Superior temporal gyrus (tissue), 1 donor: ENCODE measurements around the gene CELF5.
"Not testable (repeated sequence)": the region's sequence is repeated elsewhere in the genome, so short reads cannot be mapped to it uniquely, and the experiment has no call there.

ENCODE experiments used
- DNase-seq: peaks from one replicate; pipeline ENCODE4 v3.0.0-alpha.2; 2016; ENCODE audit errors: extremely low spot score

Gene CELF5

DNA sequence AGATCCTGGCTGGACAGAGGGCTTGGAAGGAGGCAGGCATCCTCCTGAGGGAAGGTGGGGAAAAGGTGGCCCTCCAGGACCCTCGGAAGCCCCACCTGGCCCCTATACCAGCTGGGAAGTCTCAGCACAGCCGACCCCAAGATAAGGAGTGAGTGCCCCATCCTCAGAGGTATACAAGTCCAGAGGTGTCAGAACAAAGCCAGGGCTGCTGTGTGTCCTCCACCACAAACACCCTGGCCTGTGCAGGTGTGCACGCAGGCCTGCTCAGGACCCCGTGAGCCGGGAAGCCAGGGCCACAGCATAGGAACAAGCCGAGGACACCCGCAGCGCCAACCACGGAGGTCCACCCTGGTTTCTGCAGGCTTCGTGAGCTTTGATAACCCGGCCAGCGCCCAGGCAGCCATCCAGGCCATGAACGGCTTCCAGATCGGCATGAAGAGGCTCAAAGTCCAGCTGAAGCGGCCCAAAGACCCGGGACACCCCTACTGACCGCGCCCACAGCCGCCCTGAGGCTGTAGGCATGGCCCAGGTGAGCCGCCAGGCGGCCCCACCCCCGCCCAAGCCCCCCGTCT, 68.6 kb downstream of the CELF5 start:
- no peak for DNase-seq

DNA sequence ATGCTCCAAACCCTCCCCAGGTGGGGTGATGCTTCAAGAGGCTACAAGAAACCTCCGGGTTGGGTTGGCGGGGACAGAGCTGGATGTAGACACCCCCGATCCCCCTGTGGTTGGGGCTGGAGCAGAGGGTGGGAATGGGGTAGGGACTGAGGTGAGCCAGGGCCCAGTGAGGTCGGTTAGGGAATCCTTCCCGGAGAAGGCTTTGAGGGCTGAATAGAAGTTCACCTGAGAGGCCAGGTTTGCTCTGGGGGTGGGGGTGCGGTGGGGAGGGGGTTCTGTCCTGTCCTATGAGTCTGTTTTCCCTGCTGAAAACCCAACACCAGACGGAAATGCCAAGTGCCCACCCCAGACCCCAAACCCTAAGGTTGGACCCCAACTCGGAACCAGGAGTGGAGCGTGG, 69.1 kb downstream of the CELF5 start:
- DNase-seq: no peak

- DNase-seq: no peak
These were observed 69.8 kb downstream of the CELF5 start for GRCh38 chr19:3294080-3294850.

- no peak for DNase-seq
These were observed 71.1 kb downstream of the CELF5 start for GRCh38 chr19:3295581-3295980.

DNA sequence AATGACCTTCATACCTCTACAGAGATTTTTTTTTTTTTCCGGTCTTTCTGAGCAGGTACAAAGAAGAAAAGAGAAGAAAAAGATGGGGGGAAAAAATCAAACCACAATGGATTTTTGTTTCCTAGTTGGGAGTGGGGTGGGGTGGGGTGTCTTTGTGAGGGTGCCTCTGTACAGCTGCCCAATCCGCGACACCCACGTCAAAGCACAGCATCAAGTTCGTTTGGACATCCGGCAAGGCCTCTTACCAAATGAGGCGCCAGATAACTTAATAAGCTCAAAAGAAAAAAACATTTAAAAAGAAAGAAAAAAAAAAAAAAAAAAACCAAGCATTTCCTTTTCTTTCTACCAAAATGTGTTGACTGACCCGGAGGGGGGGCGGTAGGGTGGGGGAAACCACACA, 71.6 kb downstream of the CELF5 start:
- no peak for DNase-seq

DNA sequence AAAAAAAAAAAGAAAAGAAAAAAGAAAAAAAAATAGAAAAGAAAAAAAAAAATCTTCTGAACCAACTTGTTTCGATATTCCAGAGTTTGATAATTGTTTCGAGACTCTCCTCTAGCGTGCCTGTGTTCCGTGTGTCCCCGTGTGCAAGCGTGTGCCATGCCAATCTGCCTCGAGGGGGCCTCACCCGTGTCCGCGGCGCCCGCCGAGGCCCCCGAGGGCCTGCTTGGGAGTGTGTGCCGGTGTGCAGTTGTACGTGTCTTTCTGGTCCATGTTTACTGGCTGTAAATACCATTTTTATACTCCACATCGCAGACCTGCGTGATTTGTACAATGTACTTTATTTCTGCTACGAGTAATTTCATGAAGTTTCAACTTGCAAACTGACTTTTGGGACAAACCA, 72.0 kb downstream of the CELF5 start:
- DNase-seq: no peak

- no peak for DNase-seq
These were observed 74.5 kb downstream of the CELF5 start for GRCh38 chr19:3298853-3299449.

DNA sequence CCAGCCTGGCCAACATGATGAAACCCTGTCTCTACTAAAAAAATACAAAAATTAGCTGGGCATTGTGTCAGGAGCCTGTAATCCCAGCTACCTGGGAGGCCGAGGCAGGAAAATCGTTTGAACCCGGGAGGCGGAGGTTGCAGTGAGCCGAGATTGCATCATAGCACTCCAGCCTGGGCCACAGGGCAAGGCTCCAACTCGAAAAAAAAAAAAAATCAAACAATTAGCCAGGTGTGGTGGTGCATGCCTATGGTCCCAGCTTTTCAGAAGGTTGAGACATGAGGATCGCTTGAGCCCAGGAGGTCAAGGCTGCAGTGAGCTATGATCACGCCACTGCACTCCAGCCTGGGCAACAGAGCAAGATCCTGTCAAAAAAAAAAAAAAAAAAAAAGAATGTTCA, 76.1 kb downstream of the CELF5 start:
- not testable (repeated sequence) for DNase-seq

DNA sequence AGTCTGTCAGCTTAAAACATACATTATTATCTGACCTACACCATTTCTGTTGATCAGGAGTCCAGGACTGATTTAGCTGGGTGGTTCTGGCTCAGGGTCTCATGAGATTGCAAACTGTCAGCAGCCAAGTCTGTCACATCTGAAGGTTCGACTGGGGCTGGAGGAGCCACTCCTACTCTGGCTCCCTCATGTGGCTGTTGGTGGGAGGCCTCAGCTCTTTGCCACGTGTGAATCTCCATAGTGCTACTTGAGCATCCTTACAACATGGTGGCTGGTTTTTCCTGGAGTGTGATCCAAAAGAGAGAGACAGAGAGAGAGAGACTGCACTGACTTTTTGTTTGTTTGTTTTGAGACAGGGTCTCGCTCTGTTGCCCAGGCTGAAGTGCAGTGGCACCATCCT, 78.3 kb downstream of the CELF5 start:
- DNase-seq: no peak

GRCh38 chr19:3304871-3305423, 80.5 kb downstream of the CELF5 start:
- peak; percentile 90 for DNase-seq

DNA sequence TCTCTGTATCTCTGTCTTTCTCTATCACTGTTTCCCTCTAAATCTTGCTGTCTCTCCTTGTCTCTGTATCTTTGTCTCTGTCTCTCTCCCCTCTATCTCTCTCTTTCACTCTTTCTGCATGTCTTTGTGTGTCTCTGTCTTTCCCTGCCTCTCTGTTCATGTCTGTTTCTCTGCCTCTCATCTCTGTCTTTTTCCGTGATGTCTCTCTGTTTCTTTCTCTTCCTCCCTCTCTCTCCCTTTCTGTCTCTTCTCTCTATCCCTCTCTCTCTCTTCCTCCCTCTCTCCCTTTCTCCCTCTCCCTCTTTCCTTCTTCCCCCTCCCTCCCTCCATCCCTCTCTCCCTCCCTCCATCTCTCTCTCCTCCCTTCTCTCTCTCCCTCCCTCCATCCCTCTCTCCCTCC, 85.3 kb downstream of the CELF5 start:
- no peak for DNase-seq

GRCh38 chr19:3310280-3310679, 85.8 kb downstream of the CELF5 start:
- no peak for DNase-seq

DNA sequence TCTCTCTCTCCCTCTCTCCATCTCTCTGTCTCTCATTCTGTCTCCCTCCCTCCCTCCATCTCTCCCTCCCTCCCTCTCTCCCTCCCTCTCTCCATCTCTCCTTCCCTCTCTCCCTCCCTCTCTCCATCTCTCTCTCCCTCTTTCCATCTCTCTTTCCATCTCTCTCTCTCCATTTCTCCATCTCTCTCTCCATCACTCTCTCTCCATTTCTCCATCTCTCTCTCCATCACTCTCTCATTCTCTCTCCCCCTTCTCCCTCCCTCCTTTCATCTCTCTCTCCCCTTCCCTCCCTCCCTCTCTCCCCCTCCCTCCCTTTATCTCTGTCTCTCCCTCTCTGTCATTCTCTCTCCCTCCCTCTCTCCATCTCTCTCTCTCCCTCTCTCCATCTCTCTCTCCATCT, 86.2 kb downstream of the CELF5 start:
- DNase-seq: no peak

DNA sequence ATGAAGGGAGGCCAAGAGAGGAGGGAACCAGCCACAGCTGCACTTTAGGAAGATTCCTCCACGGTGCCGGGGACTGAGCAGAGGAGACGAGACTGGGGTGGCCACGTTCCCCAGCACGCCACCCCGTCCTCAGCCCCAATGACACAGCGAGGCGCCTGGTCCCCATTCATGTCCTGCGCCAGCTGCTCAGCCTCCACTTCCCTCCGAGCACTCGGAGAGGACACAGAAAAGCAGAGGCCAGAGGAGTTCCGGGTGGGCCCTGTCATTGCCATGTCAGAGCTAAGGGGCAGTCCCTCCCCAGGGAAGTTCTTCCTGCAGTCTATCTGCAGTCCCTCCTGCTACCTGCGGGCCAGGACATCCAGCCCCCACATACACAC, 88.7 kb downstream of the CELF5 start:
- DNase-seq: no peak

GRCh38 chr19:3314962-3315675, 90.7 kb downstream of the CELF5 start:
- DNase-seq: no peak

DNA sequence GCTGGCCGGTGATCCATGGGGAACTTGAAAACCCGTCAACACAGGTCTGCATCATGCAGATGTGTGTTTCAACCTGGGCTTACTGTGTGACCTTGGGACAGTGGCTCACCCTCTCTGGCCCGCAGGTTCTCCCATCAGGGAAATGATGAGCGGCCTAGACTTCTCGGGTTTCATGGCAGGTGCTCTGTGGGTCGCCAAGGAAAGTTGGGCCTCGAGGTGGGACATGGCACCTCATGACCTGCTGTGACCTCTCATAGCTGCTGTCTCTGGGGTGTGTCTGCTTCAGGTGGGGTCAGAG, 91.2 kb downstream of the CELF5 start:
- DNase-seq: no peak

GRCh38 chr19:3316132-3316648, 91.7 kb downstream of the CELF5 start:
- no peak for DNase-seq

- DNase-seq: no peak
These were observed 92.3 kb downstream of the CELF5 start for GRCh38 chr19:3316659-3317207.

DNA sequence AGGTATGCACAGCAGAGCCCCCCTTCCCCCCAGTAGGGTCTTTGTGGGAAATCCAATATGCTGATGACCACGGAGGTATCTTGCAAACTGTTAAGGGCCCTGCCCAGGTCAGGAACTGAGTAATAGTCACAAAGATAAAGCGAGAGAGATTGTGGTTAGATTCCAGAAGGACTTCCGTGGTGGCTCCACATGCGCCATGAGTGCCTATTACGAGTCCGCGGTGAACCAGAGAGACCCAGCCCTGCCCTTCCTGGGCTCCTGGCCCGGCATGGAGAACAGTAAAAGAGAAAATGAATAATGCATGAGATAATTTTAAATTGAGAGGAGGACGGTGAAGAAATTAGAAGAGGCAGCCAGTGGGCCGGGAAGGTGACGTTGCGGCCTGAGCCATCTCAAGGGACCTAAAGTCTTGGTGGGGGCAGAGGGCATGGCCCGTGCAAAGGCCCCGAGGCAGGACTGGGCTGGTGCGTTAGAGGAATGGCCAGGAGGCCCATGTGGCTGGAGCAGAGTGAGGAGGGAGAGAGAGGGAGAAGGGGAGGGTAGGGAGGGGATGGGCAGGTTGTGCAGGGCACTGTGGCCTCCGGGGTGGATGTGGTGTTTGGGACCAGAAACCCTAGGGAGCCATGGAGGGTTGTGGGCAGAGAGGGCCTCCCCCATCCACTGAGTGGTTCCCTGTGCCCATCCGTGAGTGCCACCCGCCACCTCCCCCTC, 95.3 kb downstream of the CELF5 start:
- no peak for DNase-seq

DNA sequence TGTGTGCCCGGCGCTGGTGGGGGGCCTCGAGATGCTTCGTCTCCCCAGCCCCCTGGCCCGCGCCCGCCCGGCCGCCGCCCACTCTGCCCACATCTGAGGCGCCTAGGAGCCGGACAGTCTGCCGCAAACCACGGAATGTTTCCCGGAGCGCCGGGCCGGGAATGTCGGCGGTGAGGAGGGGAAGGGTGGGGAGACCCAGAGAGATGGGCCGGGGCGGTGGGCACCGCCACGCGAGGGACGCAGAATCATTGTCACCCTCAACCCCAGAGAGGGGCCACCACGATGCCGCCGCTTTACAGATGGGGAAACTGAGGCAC, 95.9 kb downstream of the CELF5 start:
- no peak for DNase-seq

DNA sequence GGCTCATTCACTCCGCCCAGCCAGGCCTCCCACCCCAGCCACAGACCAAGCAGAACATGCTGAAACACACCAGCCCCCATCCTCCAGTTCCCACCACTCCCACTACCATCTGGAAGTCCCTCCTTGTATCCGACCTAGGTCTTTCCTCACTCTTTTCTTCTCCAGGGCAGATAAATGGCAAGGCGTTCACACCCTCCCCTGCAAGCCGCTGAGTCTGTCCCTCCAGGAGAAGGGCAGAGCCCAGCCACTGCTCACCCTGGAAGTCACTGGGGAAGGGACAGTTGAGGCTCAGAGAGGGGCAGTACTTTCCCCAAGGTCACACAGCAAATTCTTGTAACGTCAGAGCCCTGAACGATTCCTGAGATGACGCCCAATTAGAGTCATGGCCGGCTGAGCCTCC, 96.4 kb downstream of the CELF5 start:
- no peak for DNase-seq

GRCh38 chr19:3321696-3322095, 97.2 kb downstream of the CELF5 start:
- no peak for DNase-seq
